DND-41 (cell line): Measurements from ENCODE around the gene CEMP1.

ENCODE experiments used
- CTCF ChIP-seq: IDR thresholded peaks from 2 replicates; pipeline ENCODE4 v1.5.1; 2012; ENCODE audit warnings: borderline replicate concordance, low read length, moderate library complexity, mild to moderate bottlenecking; ENCODE audit not compliant: poor library complexity, severe bottlenecking; ENCODE audit errors: extremely low read depth
- EZH2 ChIP-seq: IDR thresholded peaks from 3 replicates; pipeline ENCODE4 v1.6.1; 2012; ENCODE audit warnings: borderline replicate concordance, low read depth, mild to moderate bottlenecking, moderate library complexity, low read length, inconsistent platforms; ENCODE audit not compliant: severe bottlenecking

DNA sequence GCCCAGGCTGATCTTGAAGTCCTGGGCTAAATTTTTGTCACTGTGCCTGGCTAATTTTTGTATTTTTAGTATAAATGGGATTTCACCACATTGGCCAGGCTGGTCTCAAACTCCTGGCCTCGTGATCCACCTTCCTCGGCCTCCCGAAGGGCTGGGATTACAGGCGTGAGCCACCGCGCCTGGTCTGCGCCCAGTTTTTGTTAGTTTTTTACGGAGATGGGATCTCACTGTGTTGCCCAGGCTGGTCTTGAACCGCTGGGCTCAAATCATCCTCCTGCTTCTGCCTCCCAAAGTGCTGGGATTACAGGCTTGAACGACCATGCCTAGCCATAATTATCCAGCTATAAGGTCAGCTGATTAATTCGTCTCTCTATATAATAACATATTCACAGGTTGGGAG lies 2.7 kb upstream of the CEMP1 start:
- TF ChIP-seq CTCF (no peak), EZH2 (no peak)
